ENCODE data around the gene CALML6.

Gene CALML6

GRCh38 chr1:1900883-1901640, 14.0 kb upstream of the CALML6 start:
- Histone ChIP-seq H3K27me3 (ENCODE audit: insufficient read depth, low read length) (no peaks in the 10 kb centered on the region), H4K91ac (ENCODE audit: low read depth, low read length) (no peak overlapping the region), H3K79me2 (ENCODE audit: control insufficient read depth, insufficient read depth, low read length, poor library complexity) (no peaks in the 10 kb centered on the region), H2AK5ac (ENCODE audit: low read length) (no peak overlapping the region), H3K14ac (ENCODE audit: low read length) (no peak overlapping the region), H3K9ac (ENCODE audit: low read length) (no peak overlapping the region), H3K4me1 (ENCODE audit: control insufficient read depth in 1 of 2, insufficient read depth in 2 of 2, low read length in 2 of 2) (peaks cover 0 to 2% of the 10 kb centered on the region in 2 experiments), H3K27ac (ENCODE audit: low read depth, low read length) (no peak overlapping the region), H3K23ac (ENCODE audit: low read length) (no peak overlapping the region), H3K4me3 (ENCODE audit: low read depth, low read length) (no peak overlapping the region), H4K8ac (ENCODE audit: low read depth, low read length) (no peak overlapping the region), H3K36me3 (ENCODE audit: control insufficient read depth in 1 of 2, insufficient read depth in 2 of 2, low read length in 2 of 2) (no peaks in the 10 kb centered on the region), H2AFZ (ENCODE audit: insufficient read depth, low read length, poor library complexity) (no peak overlapping the region), H3K4ac (ENCODE audit: low read depth, low read length) (no peak overlapping the region), H2BK120ac (ENCODE audit: insufficient read depth, low read length, poor library complexity) (no peak overlapping the region), H3K18ac (ENCODE audit: low read length) (no peak overlapping the region), H4K12ac (ENCODE audit: low read depth, low read length) (no peak overlapping the region), H3K9me3 (ENCODE audit: insufficient read depth, low read depth, low read length) (peaks cover 6% of the 10 kb centered on the region), H2BK5ac (ENCODE audit: low read depth, low read length, poor library complexity) (no peak overlapping the region), H3K4me2 (ENCODE audit: low read length) (no peak overlapping the region), H2BK12ac (ENCODE audit: low read length) (no peak overlapping the region), H3K79me1 (ENCODE audit: low read length) (no peaks in the 10 kb centered on the region)
- no peak for DNase-seq
- no CpG with 5 or more reads among the region's 14 CpGs for WGBS (ENCODE audit: extremely low coverage, insufficient coverage, insufficient read length)

GRCh38 chr1:1901641-1902294, 13.3 kb upstream of the CALML6 start:
- no peak overlapping the region for H3K18ac ChIP-seq (ENCODE audit: low read length)
- H3K9ac ChIP-seq (ENCODE audit: low read length), result no peak overlapping the region
- H3K4me1 ChIP-seq (ENCODE audit: control insufficient read depth in 1 of 2, insufficient read depth in 2 of 2, low read length in 2 of 2), result peaks cover 4 to 6% of the 10 kb centered on the region in 2 experiments
- no peak overlapping the region for H2BK12ac ChIP-seq (ENCODE audit: low read length)
- H2BK120ac ChIP-seq (ENCODE audit: insufficient read depth, low read length, poor library complexity), result no peak overlapping the region
- no peak overlapping the region for H4K12ac ChIP-seq (ENCODE audit: low read depth, low read length)
- no peaks in the 10 kb centered on the region for H3K79me1 ChIP-seq (ENCODE audit: low read length)
- peaks cover 6% of the 10 kb centered on the region for H3K9me3 ChIP-seq (ENCODE audit: insufficient read depth, low read depth, low read length)
- H3K36me3 ChIP-seq (ENCODE audit: control insufficient read depth in 1 of 2, insufficient read depth in 2 of 2, low read length in 2 of 2), result no peaks in the 10 kb centered on the region
- no CpG with 5 or more reads among the region's 13 CpGs for WGBS (ENCODE audit: extremely low coverage, insufficient coverage, insufficient read length)
- no peak overlapping the region for H2AFZ ChIP-seq (ENCODE audit: insufficient read depth, low read length, poor library complexity)
- no peak overlapping the region for H3K27ac ChIP-seq (ENCODE audit: low read depth, low read length)
- H2BK5ac ChIP-seq (ENCODE audit: low read depth, low read length, poor library complexity), result no peak overlapping the region
- no peaks in the 10 kb centered on the region for H3K27me3 ChIP-seq (ENCODE audit: insufficient read depth, low read length)
- no peaks in the 10 kb centered on the region for H3K79me2 ChIP-seq (ENCODE audit: control insufficient read depth, insufficient read depth, low read length, poor library complexity)
- H3K4me2 ChIP-seq (ENCODE audit: low read length), result no peak overlapping the region
- no peak overlapping the region for H3K23ac ChIP-seq (ENCODE audit: low read length)
- H2AK5ac ChIP-seq (ENCODE audit: low read length), result no peak overlapping the region
- H3K4ac ChIP-seq (ENCODE audit: low read depth, low read length), result no peak overlapping the region
- H4K8ac ChIP-seq (ENCODE audit: low read depth, low read length), result no peak overlapping the region
- no peak overlapping the region for H3K4me3 ChIP-seq (ENCODE audit: low read depth, low read length)
- DNase-seq, result no peak
- H3K14ac ChIP-seq (ENCODE audit: low read length), result no peak overlapping the region
- H4K91ac ChIP-seq (ENCODE audit: low read depth, low read length), result no peak overlapping the region

DNA sequence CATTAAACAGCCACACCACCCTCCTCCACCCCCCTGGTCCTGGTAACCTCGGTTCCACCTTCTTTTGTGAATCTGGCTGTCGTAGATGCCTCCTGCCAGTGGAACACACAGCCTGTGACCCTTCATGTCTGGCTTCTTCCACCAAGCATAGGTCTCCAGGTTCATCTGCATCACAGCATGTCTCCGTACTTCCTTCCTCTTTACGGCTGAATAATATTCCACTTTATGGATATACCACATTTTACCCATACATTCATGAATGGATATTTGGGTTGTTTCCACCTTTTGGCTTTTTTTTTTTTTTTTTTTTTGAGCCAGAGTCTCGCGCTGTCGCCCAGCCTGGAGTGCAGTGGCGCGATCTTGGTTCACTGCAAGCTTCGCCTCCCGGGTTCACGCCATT, 11.8 kb upstream of the CALML6 start:
- Histone ChIP-seq H3K79me2 (ENCODE audit: control insufficient read depth, insufficient read depth, low read length, poor library complexity) (peaks cover 1% of the 10 kb centered on the region), H4K12ac (ENCODE audit: low read depth, low read length) (no peak overlapping the region), H2BK120ac (ENCODE audit: insufficient read depth, low read length, poor library complexity) (no peak overlapping the region), H3K9me3 (ENCODE audit: insufficient read depth, low read depth, low read length) (peaks cover 5% of the 10 kb centered on the region), H3K27me3 (ENCODE audit: insufficient read depth, low read length) (no peaks in the 10 kb centered on the region), H3K36me3 (ENCODE audit: control insufficient read depth in 1 of 2, insufficient read depth in 2 of 2, low read length in 2 of 2) (no peaks in the 10 kb centered on the region), H4K91ac (ENCODE audit: low read depth, low read length) (no peak overlapping the region), H3K4me2 (ENCODE audit: low read length) (no peak overlapping the region), H3K18ac (ENCODE audit: low read length) (no peak overlapping the region), H4K8ac (ENCODE audit: low read depth, low read length) (no peak overlapping the region), H3K4me1 (ENCODE audit: control insufficient read depth in 1 of 2, insufficient read depth in 2 of 2, low read length in 2 of 2) (peaks cover 6 to 11% of the 10 kb centered on the region in 2 experiments), H3K27ac (ENCODE audit: low read depth, low read length) (no peak overlapping the region), H2AK5ac (ENCODE audit: low read length) (no peak overlapping the region), H3K79me1 (ENCODE audit: low read length) (peaks cover 7% of the 10 kb centered on the region), H3K23ac (ENCODE audit: low read length) (peak overlapping the region; percentile 13), H2BK12ac (ENCODE audit: low read length) (no peak overlapping the region), H2BK5ac (ENCODE audit: low read depth, low read length, poor library complexity) (no peak overlapping the region), H3K9ac (ENCODE audit: low read length) (no peak overlapping the region), H3K14ac (ENCODE audit: low read length) (no peak overlapping the region), H3K4me3 (ENCODE audit: low read depth, low read length) (no peak overlapping the region), H3K4ac (ENCODE audit: low read depth, low read length) (no peak overlapping the region), H2AFZ (ENCODE audit: insufficient read depth, low read length, poor library complexity) (no peak overlapping the region)
- no CpG with 5 or more reads among the region's 12 CpGs for WGBS (ENCODE audit: extremely low coverage, insufficient coverage, insufficient read length)
- DNase-seq, result no peak

GRCh38 chr1:1906185-1907097, 8.6 kb upstream of the CALML6 start:
- H3K4me2 ChIP-seq (ENCODE audit: low read length), result no peak overlapping the region
- H3K27me3 ChIP-seq (ENCODE audit: insufficient read depth, low read length), result no peaks in the 10 kb centered on the region
- no peak overlapping the region for H3K14ac ChIP-seq (ENCODE audit: low read length)
- no peak overlapping the region for H3K9ac ChIP-seq (ENCODE audit: low read length)
- H2AFZ ChIP-seq (ENCODE audit: insufficient read depth, low read length, poor library complexity), result no peak overlapping the region
- H3K18ac ChIP-seq (ENCODE audit: low read length), result no peak overlapping the region
- H3K27ac ChIP-seq (ENCODE audit: low read depth, low read length), result peak overlapping the region; percentile 13
- H3K4me1 ChIP-seq (ENCODE audit: control insufficient read depth in 1 of 2, insufficient read depth in 2 of 2, low read length in 2 of 2), result peaks cover 13 to 18% of the 10 kb centered on the region in 2 experiments
- H4K12ac ChIP-seq (ENCODE audit: low read depth, low read length), result no peak overlapping the region
- H2BK5ac ChIP-seq (ENCODE audit: low read depth, low read length, poor library complexity), result no peak overlapping the region
- no peak overlapping the region for H3K23ac ChIP-seq (ENCODE audit: low read length)
- H3K79me2 ChIP-seq (ENCODE audit: control insufficient read depth, insufficient read depth, low read length, poor library complexity), result peaks cover 8% of the 10 kb centered on the region
- H2BK120ac ChIP-seq (ENCODE audit: insufficient read depth, low read length, poor library complexity), result no peak overlapping the region
- DNase-seq, result peak; percentile 85 to 93
- H3K4ac ChIP-seq (ENCODE audit: low read depth, low read length), result no peak overlapping the region
- no peak overlapping the region for H2AK5ac ChIP-seq (ENCODE audit: low read length)
- WGBS (ENCODE audit: extremely low coverage, insufficient coverage, insufficient read length), result no CpG with 5 or more reads among the region's 15 CpGs
- peaks cover 19% of the 10 kb centered on the region for H3K79me1 ChIP-seq (ENCODE audit: low read length)
- H3K4me3 ChIP-seq (ENCODE audit: low read depth, low read length), result no peak overlapping the region
- peak overlapping the region; percentile 27 for H4K91ac ChIP-seq (ENCODE audit: low read depth, low read length)
- no peak overlapping the region for H4K8ac ChIP-seq (ENCODE audit: low read depth, low read length)
- peaks cover 3% of the 10 kb centered on the region for H3K9me3 ChIP-seq (ENCODE audit: insufficient read depth, low read depth, low read length)
- H2BK12ac ChIP-seq (ENCODE audit: low read length), result peak overlapping the region; percentile 10
- H3K36me3 ChIP-seq (ENCODE audit: control insufficient read depth in 1 of 2, insufficient read depth in 2 of 2, low read length in 2 of 2), result no peaks in the 10 kb centered on the region

All from trophoblast cell (in vitro differentiated cells and primary cell).